Measurements from ENCODE around the gene WIPF2. TPM values are rescaled to one million over a fixed set of nuclear protein-coding genes. Genes with fewer than 3 reads are reported as not detected.

WIPF2 gene
- total and polyA plus RNA-seq, 2 donors (not counting 1 experiment from before 2014, with no cell fraction given): 7.7 to 48.4 TPM

DNA sequence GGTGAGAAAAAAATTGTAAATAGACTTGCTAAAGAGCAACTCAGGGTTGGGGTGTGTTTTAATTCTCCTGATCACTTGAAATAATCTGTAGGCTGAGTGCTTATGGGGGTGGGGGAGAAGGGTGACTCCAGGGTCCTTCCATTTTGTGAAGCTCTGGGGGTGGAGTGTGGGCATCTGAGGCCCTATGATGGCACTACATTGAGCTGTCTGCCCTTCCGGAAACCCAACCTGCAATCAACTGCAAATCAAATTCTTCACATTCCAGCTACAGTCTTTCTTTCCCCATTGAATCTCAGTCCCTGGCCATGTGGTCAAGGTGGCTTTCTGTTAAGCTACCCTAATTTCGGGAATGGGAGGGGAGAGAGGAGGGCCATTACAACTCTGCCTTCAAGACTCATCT lies 62.6 kb downstream of the WIPF2 start:
- ATAC-seq (ENCODE audit: low read depth): no peak
- Mint-ChIP-seq H3K9me3 (ENCODE audit: insufficient read depth) (no peaks in the 10 kb centered on the region), H3K4me3 (no peak overlapping the region), H3K27me3 (no peaks in the 10 kb centered on the region), H3K4me1 (peaks cover 1% of the 10 kb centered on the region), H3K27ac (no peak overlapping the region)
- peaks cover 0 to 46% of the 10 kb centered on the region in 2 experiments for H3K36me3 ChIP-seq (replicated peaks in 1 of 2; ENCODE audit: control extremely low read depth in 1 of 2, control insufficient read depth in 1 of 2, extremely low read depth in 1 of 2, insufficient read depth in 2 of 2, low read length in 1 of 2)
- no peak overlapping the region for H2AFZ ChIP-seq (ENCODE audit: insufficient read depth, low read depth, low read length, poor library complexity, severe bottlenecking)
- ChIA-PET POLR2A (interaction anchor here (0.7 kb wide), 1 partner anchor 474 kb away, joined by 10 read pairs; no protein-coding TSS in a partner anchor), CTCF (interaction anchor here (1.2 kb wide), 1 partner anchor 10 kb away, joined by 4 read pairs; no protein-coding TSS in a partner anchor)
- DNase-seq: no peak
- H3K9me3 ChIP-seq (ENCODE audit: control extremely low read depth in 1 of 3, control insufficient read depth in 2 of 3, insufficient read depth in 1 of 3, low read length in 2 of 3): no peaks in the 10 kb centered on the region
- no CpG with 5 or more reads among the region's 2 CpGs for WGBS (ENCODE audit: insufficient coverage)
- no peaks in the 10 kb centered on the region for H3K4me1 ChIP-seq (ENCODE audit: control insufficient read depth in 2 of 2, insufficient read depth in 2 of 2, low read length in 2 of 2)
- no peak overlapping the region for H3K4me3 ChIP-seq (ENCODE audit: control extremely low read depth in 1 of 5, extremely low read depth in 1 of 5, insufficient read depth in 1 of 5, low read depth in 2 of 5, low read length in 4 of 5)
- intact Hi-C loops (cut with micrococcal nuclease): no loop called here
- H3K79me2 ChIP-seq (ENCODE audit: control insufficient read depth, insufficient read depth, low read length): no peaks in the 10 kb centered on the region
- TF ChIP-seq, protein P1, sequence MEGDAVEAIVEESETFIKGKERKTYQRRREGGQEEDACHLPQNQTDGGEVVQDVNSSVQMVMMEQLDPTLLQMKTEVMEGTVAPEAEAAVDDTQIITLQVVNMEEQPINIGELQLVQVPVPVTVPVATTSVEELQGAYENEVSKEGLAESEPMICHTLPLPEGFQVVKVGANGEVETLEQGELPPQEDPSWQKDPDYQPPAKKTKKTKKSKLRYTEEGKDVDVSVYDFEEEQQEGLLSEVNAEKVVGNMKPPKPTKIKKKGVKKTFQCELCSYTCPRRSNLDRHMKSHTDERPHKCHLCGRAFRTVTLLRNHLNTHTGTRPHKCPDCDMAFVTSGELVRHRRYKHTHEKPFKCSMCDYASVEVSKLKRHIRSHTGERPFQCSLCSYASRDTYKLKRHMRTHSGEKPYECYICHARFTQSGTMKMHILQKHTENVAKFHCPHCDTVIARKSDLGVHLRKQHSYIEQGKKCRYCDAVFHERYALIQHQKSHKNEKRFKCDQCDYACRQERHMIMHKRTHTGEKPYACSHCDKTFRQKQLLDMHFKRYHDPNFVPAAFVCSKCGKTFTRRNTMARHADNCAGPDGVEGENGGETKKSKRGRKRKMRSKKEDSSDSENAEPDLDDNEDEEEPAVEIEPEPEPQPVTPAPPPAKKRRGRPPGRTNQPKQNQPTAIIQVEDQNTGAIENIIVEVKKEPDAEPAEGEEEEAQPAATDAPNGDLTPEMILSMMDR (IDR thresholded peaks at IDR 0.05): no peak
- no peak for TF ChIP-seq EZH2 (IDR thresholded peaks at IDR 0.05; ENCODE audit: borderline replicate concordance, insufficient read depth, low read depth, low read length, poor library complexity, severe bottlenecking)
- no peak overlapping the region for H3K9ac ChIP-seq (ENCODE audit: low read length)
- no peaks in the 10 kb centered on the region for H4K20me1 ChIP-seq (ENCODE audit: control insufficient read depth, insufficient read depth, low read length, poor library complexity, severe bottlenecking)
- no peak overlapping the region for H3K27ac ChIP-seq (ENCODE audit: low read length in 2 of 2)
- no peak overlapping the region for H3K4me2 ChIP-seq (replicated peaks; ENCODE audit: low read depth, low read length, poor library complexity, severe bottlenecking)
- H3K27me3 ChIP-seq (replicated peaks in 1 of 4; ENCODE audit: control extremely low read depth in 1 of 4, control insufficient read depth in 3 of 4, insufficient read depth in 4 of 4, low read length in 3 of 4): no peaks in the 10 kb centered on the region

DNA sequence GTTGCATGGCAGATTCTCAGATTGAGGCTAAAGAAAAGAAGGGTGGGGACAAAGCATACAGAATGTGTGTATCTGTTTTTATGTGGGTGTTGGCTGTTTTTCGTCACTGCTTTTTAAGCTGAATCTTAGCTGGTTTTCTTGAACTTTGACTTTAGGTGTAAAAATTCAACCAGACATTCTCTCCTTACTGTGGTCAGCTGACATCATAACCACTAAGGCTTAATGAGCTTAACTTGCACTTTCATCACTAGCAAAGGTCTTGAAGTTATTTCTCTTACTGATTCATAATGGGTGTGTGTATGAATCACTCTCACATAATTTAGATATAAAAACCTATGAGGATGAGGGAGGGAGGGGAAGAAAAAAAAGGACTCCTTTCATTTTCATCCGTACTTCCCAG lies 64.6 kb downstream of the WIPF2 start:
- no peak for ATAC-seq (ENCODE audit: low read depth)
- TF ChIP-seq, protein P1 (IDR thresholded peaks at IDR 0.05): no peak
- TF ChIP-seq EZH2 (IDR thresholded peaks at IDR 0.05; ENCODE audit: borderline replicate concordance, insufficient read depth, low read depth, low read length, poor library complexity, severe bottlenecking): no peak
- H3K4me1 ChIP-seq (ENCODE audit: control insufficient read depth in 2 of 2, insufficient read depth in 2 of 2, low read length in 2 of 2): peaks cover 9 to 11% of the 10 kb centered on the region in 2 donors
- POLR2A ChIA-PET: no interaction called here
- no peak overlapping the region for H2AFZ ChIP-seq (ENCODE audit: insufficient read depth, low read depth, low read length, poor library complexity, severe bottlenecking)
- Mint-ChIP-seq H3K4me1 (peaks cover 12% of the 10 kb centered on the region), H3K4me3 (no peak overlapping the region), H3K9me3 (ENCODE audit: insufficient read depth) (no peaks in the 10 kb centered on the region), H3K27me3 (no peaks in the 10 kb centered on the region), H3K27ac (no peak overlapping the region)
- H3K79me2 ChIP-seq (ENCODE audit: control insufficient read depth, insufficient read depth, low read length): no peaks in the 10 kb centered on the region
- no peak overlapping the region for H3K27ac ChIP-seq (ENCODE audit: low read length in 2 of 2)
- H3K4me3 ChIP-seq (ENCODE audit: control extremely low read depth in 1 of 5, extremely low read depth in 1 of 5, insufficient read depth in 1 of 5, low read depth in 2 of 5, low read length in 4 of 5): no peak overlapping the region
- no peak overlapping the region for H3K4me2 ChIP-seq (replicated peaks; ENCODE audit: low read depth, low read length, poor library complexity, severe bottlenecking)
- H3K9ac ChIP-seq (ENCODE audit: low read length): no peak overlapping the region
- H3K36me3 ChIP-seq (replicated peaks in 1 of 2; ENCODE audit: control extremely low read depth in 1 of 2, control insufficient read depth in 1 of 2, extremely low read depth in 1 of 2, insufficient read depth in 2 of 2, low read length in 1 of 2): peaks cover 0 to 30% of the 10 kb centered on the region in 2 experiments
- DNase-seq: no peak
- H4K20me1 ChIP-seq (ENCODE audit: control insufficient read depth, insufficient read depth, low read length, poor library complexity, severe bottlenecking): no peaks in the 10 kb centered on the region
- H3K9me3 ChIP-seq (ENCODE audit: control extremely low read depth in 1 of 3, control insufficient read depth in 2 of 3, insufficient read depth in 1 of 3, low read length in 2 of 3): no peaks in the 10 kb centered on the region
- WGBS (ENCODE audit: insufficient coverage): no CpG with 5 or more reads among the region's 2 CpGs
- H3K27me3 ChIP-seq (replicated peaks in 1 of 4; ENCODE audit: control extremely low read depth in 1 of 4, control insufficient read depth in 3 of 4, insufficient read depth in 4 of 4, low read length in 3 of 4): no peaks in the 10 kb centered on the region
- CTCF ChIA-PET: interaction anchor here (1.0 to 1.7 kb wide), 5 partner anchors 16 to 1364 kb away, joined by 3 to 4 read pairs (median 3); no protein-coding TSS in a partner anchor
- intact Hi-C loops (cut with micrococcal nuclease): no loop called here
